RPMI8226 (cell line): Measurements from ENCODE around the gene TCFL5.
A peak's percentile ranks its signal among the peaks of the same experiment; 100 is the strongest.

Experiments
- DNase-seq: peaks from one replicate; pipeline ENCODE4 v3.0.0-alpha.2; 2015

TCFL5 gene

GRCh38 chr20:62832212-62832922 lies 29.3 kb downstream of the TCFL5 start:
- peak; percentile 97 for DNase-seq

- no peak for DNase-seq
Measured at GRCh38 chr20:62831854-62832211, 29.8 kb downstream of the TCFL5 start.

GRCh38 chr20:62831361-62831788 lies 30.2 kb downstream of the TCFL5 start:
- DNase-seq: peak; percentile 61

- DNase-seq: no peak
Measured at GRCh38 chr20:62830821-62831220, 30.8 kb downstream of the TCFL5 start.

GRCh38 chr20:62830251-62830650 lies 31.4 kb downstream of the TCFL5 start:
- no peak for DNase-seq

- DNase-seq: no peak
Measured at GRCh38 chr20:62829231-62830230, 32.1 kb downstream of the TCFL5 start.

- DNase-seq: no peak
Measured at GRCh38 chr20:62828511-62829230, 33.0 kb downstream of the TCFL5 start.

GRCh38 chr20:62828051-62828450 lies 33.6 kb downstream of the TCFL5 start:
- no peak for DNase-seq

GRCh38 chr20:62827311-62828038 lies 34.1 kb downstream of the TCFL5 start:
- DNase-seq: no peak

- DNase-seq: no peak
Measured at GRCh38 chr20:62826646-62827310, 34.8 kb downstream of the TCFL5 start.

- DNase-seq: no peak
Measured at GRCh38 chr20:62825986-62826645, 35.5 kb downstream of the TCFL5 start.

GRCh38 chr20:62825333-62825985 lies 36.2 kb downstream of the TCFL5 start:
- no peak for DNase-seq

- DNase-seq: peak; percentile 81
Measured at GRCh38 chr20:62824476-62825332, 36.9 kb downstream of the TCFL5 start.

GRCh38 chr20:62823688-62824475 lies 37.7 kb downstream of the TCFL5 start:
- no peak for DNase-seq

GRCh38 chr20:62822788-62823651 lies 38.6 kb downstream of the TCFL5 start:
- peak; percentile 91 for DNase-seq

- DNase-seq: no peak
Measured at GRCh38 chr20:62822239-62822787, 39.3 kb downstream of the TCFL5 start.

- no peak for DNase-seq
Measured at GRCh38 chr20:62821726-62822210, 39.9 kb downstream of the TCFL5 start.
